HG03460 (cell line): Measurements from ENCODE around the gene PDP2.

Experiments
- ATAC-seq: cut with Tn5 transposase; IDR thresholded peaks from one replicate; pipeline ENCODE4 v1.9.1; 2021; ENCODE audit not compliant: unreplicated experiment

PDP2 gene

GRCh38 chr16:66918355-66918754 lies 38.0 kb downstream of the PDP2 start:
- ATAC-seq: no peak

GRCh38 chr16:66918803-66919568 lies 38.7 kb downstream of the PDP2 start, which contains the start of gene CDH16:
Gene CDH16 (minus strand): TSS chr16:66918885. CDS start chr16:66918065, 820 bp downstream.
- ATAC-seq: no peak

- ATAC-seq: no peak
Observed at GRCh38 chr16:66919569-66920298, 39.4 kb downstream of the PDP2 start.

- ATAC-seq: no peak
Observed at GRCh38 chr16:66920299-66920590, 39.9 kb downstream of the PDP2 start.

GRCh38 chr16:66920924-66921680 lies 40.8 kb downstream of the PDP2 start:
- ATAC-seq: no peak

- no peak for ATAC-seq
Observed at GRCh38 chr16:66921729-66922450, 41.6 kb downstream of the PDP2 start.

- no peak for ATAC-seq
Observed at GRCh38 chr16:66923247-66923731, 43.0 kb downstream of the PDP2 start.

- ATAC-seq: no peak
Observed at GRCh38 chr16:66923866-66924265, 43.6 kb downstream of the PDP2 start.

- no peak for ATAC-seq
Observed at GRCh38 chr16:66924527-66925321, 44.4 kb downstream of the PDP2 start.

- ATAC-seq: no peak
Observed at GRCh38 chr16:66925322-66925840, 45.1 kb downstream of the PDP2 start, which contains the start of gene RRAD. Gene RRAD (minus strand): TSS chr16:66925535. CDS start chr16:66925179, 356 bp downstream.

GRCh38 chr16:66926171-66926947 lies 46.0 kb downstream of the PDP2 start:
- no peak for ATAC-seq

- ATAC-seq: no peak
Observed at GRCh38 chr16:66926961-66927436, 46.7 kb downstream of the PDP2 start.

GRCh38 chr16:66927918-66928649 lies 47.8 kb downstream of the PDP2 start:
- no peak for ATAC-seq

- ATAC-seq: no peak
Observed at GRCh38 chr16:66928702-66929388, 48.5 kb downstream of the PDP2 start.

- no peak for ATAC-seq
Observed at GRCh38 chr16:66930189-66930588, 49.9 kb downstream of the PDP2 start.

- ATAC-seq: no peak
Observed at GRCh38 chr16:66931665-66932064, 51.4 kb downstream of the PDP2 start.

- no peak for ATAC-seq
Observed at GRCh38 chr16:66932076-66932475, 51.8 kb downstream of the PDP2 start.

- peak; percentile 21 for ATAC-seq
Observed at GRCh38 chr16:66933776-66934137, 53.4 kb downstream of the PDP2 start.
